Smooth muscle cell (in vitro differentiated cells): Measurements from ENCODE around the gene THAP7. TPM values are rescaled to one million over a fixed set of nuclear protein-coding genes. Genes with fewer than 3 reads are reported as not detected.
"Not testable (repeated sequence)": the region's sequence is repeated elsewhere in the genome, so short reads cannot be mapped to it uniquely, and the experiment has no call there.

Source experiments
- DNase-seq: peaks from one replicate; lab custom pipeline; 2025; ENCODE audit not compliant: unreplicated experiment; lab: John Stamatoyannopoulos, UW
- H2AFZ ChIP-seq: fragments of 200-600 bp; sonication (generic); 2 replicates; pipeline ENCODE4 v1.6.0; 2016; ENCODE audit warnings: antibody characterized with exemption, low read depth, mild to moderate bottlenecking
- H3F3A ChIP-seq: fragments of 200-600 bp; sonication (generic); 2 replicates; pipeline ENCODE4 v1.6.0; 2017; ENCODE audit warnings: antibody characterized with exemption, low read depth
- H3K27ac ChIP-seq: fragments of 200-600 bp; sonication (generic); 2 replicates; pipeline ENCODE4 v1.5.1; 2016; ENCODE audit warnings: low read depth, mild to moderate bottlenecking
- H3K27me3 ChIP-seq: fragments of 200-600 bp; sonication (generic); 2 replicates; pipeline ENCODE4 v1.6.1; 2016; ENCODE audit warnings: low read depth, mild to moderate bottlenecking
- H3K36me3 ChIP-seq: fragments of 200-600 bp; sonication (generic); 2 replicates; pipeline ENCODE4 v1.5.1; 2016; ENCODE audit warnings: low read depth
- H3K4me1 ChIP-seq: fragments of 200-600 bp; sonication (generic); 2 replicates; pipeline ENCODE4 v1.5.1; 2016; ENCODE audit warnings: low read depth
- H3K4me2 ChIP-seq: fragments of 200-600 bp; sonication (generic); 2 replicates; pipeline ENCODE4 v1.6.0; 2016; ENCODE audit warnings: mild to moderate bottlenecking
- H3K4me3 ChIP-seq: fragments of 200-600 bp; sonication (generic); 2 replicates; pipeline ENCODE4 v1.5.1; 2016; ENCODE audit warnings: mild to moderate bottlenecking
- H3K79me2 ChIP-seq: fragments of 200-600 bp; sonication (generic); 2 replicates; pipeline ENCODE4 v1.6.0; 2016; ENCODE audit warnings: low read depth, mild to moderate bottlenecking
- H3K9ac ChIP-seq: fragments of 200-600 bp; sonication (generic); 2 replicates; pipeline ENCODE4 v1.6.0; 2016; ENCODE audit warnings: low read depth
- H3K9me3 ChIP-seq: fragments of 200-600 bp; sonication (generic); replicated peaks from 2 replicates; pipeline ENCODE4 v1.5.1; 2016; ENCODE audit warnings: low read depth
- H4K20me1 ChIP-seq: fragments of 200-600 bp; sonication (generic); 2 replicates; pipeline ENCODE4 v1.6.0; 2016; ENCODE audit warnings: low read depth
- WGBS: methylation state at CpG from one replicate; pipeline ENCODE4 v1.1.7; 2016; ENCODE audit warnings: low lambda C conversion rate; 5-methylcytosine and 5-hydroxymethylcytosine counted together
- polyA plus RNA-seq: library from polyadenylated mRNA; unstranded; fragments of >200 nt; fragmentation: Nextera tagmentation; extraction: Ambion mirVana; gene quantifications from 2 replicates; pipeline ENCODE4 v1.2.1, GENCODE V29; 2016
- total RNA-seq: library from RNA; depleted of rRNA; stranded (reverse); fragments of >200 nt; gene quantifications from 2 replicates; pipeline ENCODE4 v1.2.3, GENCODE V29; 2014
- TF ChIP-seq, protein P1 (sequence below): fragments of 200-600 bp; sonication (generic); IDR thresholded peaks from 2 replicates; pipeline ENCODE4 v1.5.1; 2017; ENCODE audit warnings: borderline replicate concordance, mild to moderate bottlenecking, antibody characterized with exemption; ENCODE audit not compliant: insufficient read depth, poor library complexity, severe bottlenecking

Gene THAP7
- total RNA-seq, result 16.6 and 28.0 TPM in 2 replicates
- polyA plus RNA-seq, result 26.8 and 38.6 TPM in 2 replicates

GRCh38 chr22:21001601-21002325 lies at the start of gene THAP7:
TSS of gene THAP7 (minus strand) at chr22:21002118. CDS start at chr22:21001911, 207 bp downstream.
- H4K20me1 ChIP-seq, result no peaks in the 10 kb centered on the region
- H3K4me3 ChIP-seq, result peak within 1 kb of the TSS; percentile 88
- peak within 1 kb of the TSS; percentile 97 for H3K9ac ChIP-seq
- peaks cover 13% of the 10 kb centered on the region for H3K4me1 ChIP-seq
- peaks cover 6% of the 10 kb centered on the region for H3F3A ChIP-seq
- no peaks in the 10 kb centered on the region for H3K9me3 ChIP-seq
- 1% methylated on average over 80 of the region's 83 CpGs for WGBS
- TF ChIP-seq, protein P1, sequence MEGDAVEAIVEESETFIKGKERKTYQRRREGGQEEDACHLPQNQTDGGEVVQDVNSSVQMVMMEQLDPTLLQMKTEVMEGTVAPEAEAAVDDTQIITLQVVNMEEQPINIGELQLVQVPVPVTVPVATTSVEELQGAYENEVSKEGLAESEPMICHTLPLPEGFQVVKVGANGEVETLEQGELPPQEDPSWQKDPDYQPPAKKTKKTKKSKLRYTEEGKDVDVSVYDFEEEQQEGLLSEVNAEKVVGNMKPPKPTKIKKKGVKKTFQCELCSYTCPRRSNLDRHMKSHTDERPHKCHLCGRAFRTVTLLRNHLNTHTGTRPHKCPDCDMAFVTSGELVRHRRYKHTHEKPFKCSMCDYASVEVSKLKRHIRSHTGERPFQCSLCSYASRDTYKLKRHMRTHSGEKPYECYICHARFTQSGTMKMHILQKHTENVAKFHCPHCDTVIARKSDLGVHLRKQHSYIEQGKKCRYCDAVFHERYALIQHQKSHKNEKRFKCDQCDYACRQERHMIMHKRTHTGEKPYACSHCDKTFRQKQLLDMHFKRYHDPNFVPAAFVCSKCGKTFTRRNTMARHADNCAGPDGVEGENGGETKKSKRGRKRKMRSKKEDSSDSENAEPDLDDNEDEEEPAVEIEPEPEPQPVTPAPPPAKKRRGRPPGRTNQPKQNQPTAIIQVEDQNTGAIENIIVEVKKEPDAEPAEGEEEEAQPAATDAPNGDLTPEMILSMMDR, result no peak
- H3K4me2 ChIP-seq, result peak within 1 kb of the TSS; percentile 97
- peak; percentile 98 for DNase-seq
- H3K27me3 ChIP-seq, result no peaks in the 10 kb centered on the region
- H3K27ac ChIP-seq, result peak within 1 kb of the TSS; percentile 98
- H3K36me3 ChIP-seq, result no peaks in the 10 kb centered on the region
- peak within 1 kb of the TSS; percentile 81 for H2AFZ ChIP-seq
- peaks cover 9% of the 10 kb centered on the region for H3K79me2 ChIP-seq

- Histone ChIP-seq H4K20me1 (no peaks in the 10 kb centered on the region), H3K9ac (no peak overlapping the region), H3K4me2 (no peak overlapping the region), H3F3A (no peaks in the 10 kb centered on the region), H3K36me3 (no peaks in the 10 kb centered on the region), H3K9me3 (no peaks in the 10 kb centered on the region), H3K27ac (no peak overlapping the region), H3K4me1 (no peaks in the 10 kb centered on the region), H3K27me3 (no peaks in the 10 kb centered on the region), H3K79me2 (no peaks in the 10 kb centered on the region), H2AFZ (no peak overlapping the region), H3K4me3 (no peak overlapping the region)
- TF ChIP-seq, protein P1, result no peak
- 85% methylated on average over 9 of the region's 9 CpGs for WGBS
- no peak for DNase-seq
These were observed 49.4 kb upstream of the THAP7 start for GRCh38 chr22:21051145-21051830.

GRCh38 chr22:21048965-21049364 lies 47.0 kb upstream of the THAP7 start:
- H3F3A ChIP-seq, H3K4me2 ChIP-seq, H3K27ac ChIP-seq, H3K36me3 ChIP-seq, H3K9ac ChIP-seq, H3K9me3 ChIP-seq, H3K79me2 ChIP-seq, H2AFZ ChIP-seq, H3K27me3 ChIP-seq, H3K4me3 ChIP-seq, H3K4me1 ChIP-seq, H4K20me1 ChIP-seq, DNase-seq: not testable (repeated sequence)
- 96% methylated on average over 8 of the region's 12 CpGs for WGBS

GRCh38 chr22:21048448-21048847 lies 46.5 kb upstream of the THAP7 start:
- not testable (repeated sequence) for H4K20me1 ChIP-seq, H3K27ac ChIP-seq, H3K4me1 ChIP-seq, H3K79me2 ChIP-seq, H3K9ac ChIP-seq, H2AFZ ChIP-seq, H3K4me2 ChIP-seq, DNase-seq, H3K36me3 ChIP-seq, H3K9me3 ChIP-seq, H3F3A ChIP-seq, H3K27me3 ChIP-seq, H3K4me3 ChIP-seq
- WGBS, result 81% methylated on average over 5 of the region's 5 CpGs
